ENCODE results near the gene SLC25A18.

SLC25A18 gene

DNA sequence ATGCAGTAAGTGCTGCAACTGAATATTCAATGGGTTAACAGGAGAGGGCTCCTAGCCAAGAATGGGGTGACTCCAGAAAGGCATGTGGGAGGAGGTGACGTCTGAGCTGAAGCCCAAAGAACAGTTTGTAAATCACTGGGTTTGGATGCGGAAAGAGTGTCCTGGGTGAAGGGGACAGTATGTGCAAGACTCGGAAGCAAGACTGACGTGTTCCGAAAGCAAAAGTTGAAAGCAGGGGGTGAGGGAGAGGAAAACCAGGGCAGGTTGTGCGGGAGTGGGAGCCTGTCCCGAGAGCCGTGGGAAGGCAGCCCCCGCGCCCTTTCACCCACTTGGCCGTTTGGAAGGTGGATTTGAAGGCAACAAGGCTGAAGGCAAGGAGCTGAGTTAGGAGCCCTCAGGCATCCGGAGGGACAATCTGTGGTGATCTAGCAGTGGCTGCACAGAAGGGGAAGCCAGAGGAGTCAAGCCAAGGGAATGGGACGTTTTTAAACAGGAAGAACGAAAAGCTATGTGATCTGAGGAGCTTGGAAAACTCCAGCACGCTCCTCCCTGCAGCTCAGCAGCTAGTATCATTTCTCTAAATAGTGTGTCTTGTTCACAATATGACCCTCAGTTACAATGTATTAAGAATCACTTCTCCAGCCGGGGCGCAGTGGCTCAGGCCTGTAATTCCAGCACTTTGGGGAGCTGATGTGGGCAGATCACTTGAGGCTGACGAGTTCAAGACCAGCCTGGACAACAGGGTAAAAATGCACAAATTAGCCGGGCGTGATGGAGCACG, 7.7 kb downstream of the SLC25A18 start:
- no peak for DNase-seq (ENCODE audit: low spot score)

DNA sequence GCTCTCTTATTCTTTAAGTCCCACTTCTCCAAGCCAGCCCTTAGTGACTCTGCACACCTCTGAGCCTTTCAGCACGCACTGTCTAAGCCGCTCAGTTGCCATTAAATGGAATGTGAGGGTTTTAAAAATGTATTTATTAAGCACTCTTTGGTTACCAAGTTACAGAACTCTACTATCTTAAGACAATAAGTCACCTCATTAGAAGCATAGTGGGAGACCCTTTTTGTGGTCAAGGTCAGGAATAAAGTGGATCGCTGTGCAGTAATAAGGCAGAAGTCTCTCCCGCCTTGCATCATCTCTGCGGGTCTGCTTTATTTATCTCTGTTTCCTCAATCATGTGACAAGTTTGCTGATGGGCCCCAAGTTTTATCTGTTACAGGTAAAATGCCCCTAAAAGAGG, 11.9 kb downstream of the SLC25A18 start:
- DNase-seq (ENCODE audit: low spot score): no peak

DNA sequence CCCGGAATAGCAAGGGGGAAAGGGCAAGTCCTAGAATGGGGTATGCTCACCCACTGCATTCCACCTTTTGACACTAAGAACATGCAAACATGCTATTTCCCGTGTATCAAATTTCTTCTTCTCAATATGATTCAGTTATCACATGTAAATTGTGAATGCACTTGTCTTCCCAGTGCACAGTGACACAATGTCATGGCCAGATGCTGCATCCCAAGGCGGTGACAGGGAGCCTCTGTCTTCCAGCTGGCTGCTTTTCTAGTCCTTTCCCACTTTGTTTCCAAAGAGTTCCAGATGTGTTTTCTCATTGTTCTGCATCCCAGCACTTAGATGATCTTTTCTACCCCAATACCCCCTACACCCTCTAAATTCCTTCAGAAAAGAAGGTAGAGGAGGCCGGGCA, 12.4 kb downstream of the SLC25A18 start:
- DNase-seq (ENCODE audit: low spot score): no peak

DNA sequence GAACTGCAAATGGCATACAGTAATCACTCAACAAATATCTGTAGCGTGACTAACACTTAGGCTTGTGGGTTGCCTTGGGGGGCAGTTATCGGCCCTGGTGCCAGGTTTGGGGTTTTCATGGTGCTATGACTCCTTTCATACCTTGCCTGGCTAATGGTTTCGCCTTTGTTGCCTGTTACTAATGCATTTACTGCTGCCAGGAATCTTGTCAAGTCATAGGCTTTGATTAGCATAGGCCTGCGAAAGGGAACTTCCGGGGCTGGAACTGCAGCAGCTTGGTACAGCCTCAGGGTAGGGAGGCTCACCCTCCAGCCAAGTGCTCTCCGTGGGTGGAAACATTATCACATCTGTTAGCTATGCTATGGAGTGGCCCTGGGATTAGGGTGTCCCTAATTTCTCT, 13.2 kb downstream of the SLC25A18 start:
- no peak for DNase-seq (ENCODE audit: low spot score)

DNA sequence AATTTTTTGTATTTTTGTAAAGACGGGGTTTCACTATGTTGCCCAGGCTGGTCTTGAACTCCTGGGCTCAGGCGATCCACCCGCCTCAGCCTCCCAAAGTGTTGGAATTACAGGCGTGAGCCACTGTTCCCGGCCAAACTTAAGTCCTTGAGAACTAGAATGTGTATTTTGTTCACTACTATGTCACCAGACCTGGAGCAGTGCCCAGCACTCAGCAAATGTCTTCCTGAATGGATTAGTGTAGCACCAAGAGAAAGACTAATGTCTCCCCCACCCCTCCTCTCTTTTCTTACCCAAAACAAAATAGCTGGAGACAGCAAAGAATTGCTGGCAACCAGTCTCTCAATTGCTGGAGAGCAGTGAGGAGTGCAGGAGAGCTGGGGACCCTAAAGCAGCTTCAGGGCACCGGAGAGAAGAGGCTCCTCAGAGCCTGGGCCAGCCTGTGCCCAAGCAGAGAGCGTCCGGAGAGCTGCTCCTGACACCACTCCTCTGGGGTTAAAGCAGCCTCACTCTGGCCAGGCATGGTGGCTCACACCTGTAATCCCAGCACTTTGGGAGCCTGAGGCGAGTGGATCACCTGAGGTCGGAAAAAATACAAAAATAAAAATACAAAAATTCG, 14.9 kb downstream of the SLC25A18 start:
- DNase-seq (ENCODE audit: low spot score): no peak

DNA sequence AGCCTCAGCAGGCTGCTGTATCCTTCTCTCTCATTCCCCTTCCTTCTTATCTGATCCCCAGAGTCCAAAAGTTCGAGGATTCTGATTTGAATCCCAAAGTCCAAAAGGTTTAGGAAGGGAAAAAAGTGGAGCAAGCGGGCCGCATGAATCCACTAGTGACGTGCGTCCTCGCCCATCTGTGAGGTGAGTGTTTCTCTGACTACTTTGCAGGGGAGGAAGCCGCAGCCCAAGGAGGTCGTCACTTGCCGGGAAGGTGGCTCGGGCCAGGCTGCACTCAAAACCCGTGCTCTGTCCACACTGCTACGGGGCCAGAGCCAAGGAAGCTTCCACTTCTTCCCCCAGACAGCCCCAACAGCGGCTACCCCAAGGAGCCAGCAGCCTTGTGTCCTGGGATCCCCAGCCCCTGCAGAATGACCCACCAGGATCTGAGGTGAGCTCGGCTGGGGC, 16.3 kb downstream of the SLC25A18 start:
- no peak for DNase-seq (ENCODE audit: low spot score)

DNA sequence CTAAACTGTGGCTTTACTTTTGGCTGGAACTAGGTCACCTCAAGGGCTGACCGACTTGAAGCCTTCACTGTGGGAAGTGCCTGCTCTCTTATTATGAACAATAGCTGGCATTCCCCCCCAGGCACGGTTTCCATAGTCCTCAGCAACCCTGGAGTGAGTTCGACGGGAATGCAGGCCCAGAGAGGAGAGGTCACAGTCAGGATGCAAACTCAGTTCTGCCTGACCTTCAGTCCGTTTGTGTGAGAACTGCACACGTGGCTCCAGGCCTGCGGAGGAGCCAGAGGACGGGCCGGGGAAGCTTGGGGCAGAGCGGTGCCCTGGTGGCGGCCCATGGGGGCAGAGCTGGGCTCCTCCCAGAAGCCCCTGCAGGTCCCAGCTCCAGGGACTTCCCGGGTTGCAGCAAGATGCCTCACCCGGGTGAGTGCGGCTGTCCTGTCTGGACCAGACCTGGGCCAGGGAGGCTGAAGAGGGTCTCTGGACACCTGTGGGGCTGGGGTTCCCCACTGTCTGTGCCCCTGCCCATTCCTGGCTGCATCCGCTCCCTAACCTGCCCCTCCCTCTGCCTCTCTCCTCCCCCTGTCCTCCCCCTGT, 17.2 kb downstream of the SLC25A18 start:
- DNase-seq (ENCODE audit: low spot score): no peak

DNA sequence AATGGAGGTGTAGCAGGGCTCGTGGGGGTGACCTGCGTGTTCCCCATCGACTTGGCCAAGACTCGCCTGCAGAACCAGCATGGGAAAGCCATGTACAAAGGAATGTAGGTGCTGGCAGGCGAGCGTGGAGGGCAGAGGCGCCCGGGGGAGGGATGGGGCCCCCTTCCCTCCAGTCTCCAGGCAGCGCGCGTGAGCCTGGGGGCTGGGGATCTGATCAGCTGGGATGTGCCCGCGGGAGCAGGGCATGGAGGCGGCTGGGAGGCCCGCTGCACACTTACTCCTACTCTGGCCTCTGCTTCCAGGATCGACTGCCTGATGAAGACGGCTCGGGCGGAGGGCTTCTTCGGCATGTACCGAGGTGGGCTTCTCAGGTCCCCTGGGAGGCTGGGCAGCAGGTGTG, 17.8 kb downstream of the SLC25A18 start:
- DNase-seq (ENCODE audit: low spot score): no peak

DNA sequence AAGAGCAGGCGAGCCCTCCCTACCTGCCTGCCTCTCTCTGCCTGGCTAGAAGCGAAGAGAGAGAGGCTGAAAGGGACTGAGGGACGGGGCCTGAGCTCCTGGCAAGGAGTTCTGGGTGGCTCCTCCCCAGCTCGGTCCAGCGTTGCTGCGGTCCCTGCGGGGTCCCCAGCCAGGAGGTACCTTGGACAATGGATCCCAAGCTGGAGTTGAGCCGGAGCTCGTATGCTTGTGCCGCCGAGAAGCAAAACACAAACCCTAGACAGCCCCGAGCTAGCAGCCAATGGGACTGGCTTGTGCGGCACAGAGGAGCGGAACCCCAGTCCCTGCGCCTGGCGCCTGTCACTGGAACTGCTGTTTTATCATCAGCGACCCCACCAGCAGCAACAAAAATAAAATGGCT, 18.3 kb downstream of the SLC25A18 start:
- no peak for DNase-seq (ENCODE audit: low spot score)

DNA sequence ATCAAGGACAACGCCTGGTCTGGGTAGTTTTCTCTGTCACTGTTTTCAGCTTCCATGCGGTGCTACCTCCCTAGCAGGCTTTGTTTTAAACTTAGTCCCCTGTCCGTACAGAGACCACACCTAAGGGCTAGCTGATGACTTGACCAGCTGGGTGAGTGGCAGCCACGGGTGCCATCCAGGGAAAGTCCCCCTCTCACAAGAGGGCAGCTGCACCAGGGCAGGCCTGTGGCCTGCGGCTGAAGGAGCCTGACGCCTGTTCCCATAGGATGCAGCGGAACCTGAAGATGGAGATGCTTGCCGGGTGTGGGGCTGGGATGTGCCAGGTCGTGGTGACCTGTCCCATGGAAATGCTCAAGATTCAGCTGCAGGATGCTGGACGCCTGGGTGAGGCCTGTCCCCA, 19.9 kb downstream of the SLC25A18 start:
- no peak for DNase-seq (ENCODE audit: low spot score)

DNA sequence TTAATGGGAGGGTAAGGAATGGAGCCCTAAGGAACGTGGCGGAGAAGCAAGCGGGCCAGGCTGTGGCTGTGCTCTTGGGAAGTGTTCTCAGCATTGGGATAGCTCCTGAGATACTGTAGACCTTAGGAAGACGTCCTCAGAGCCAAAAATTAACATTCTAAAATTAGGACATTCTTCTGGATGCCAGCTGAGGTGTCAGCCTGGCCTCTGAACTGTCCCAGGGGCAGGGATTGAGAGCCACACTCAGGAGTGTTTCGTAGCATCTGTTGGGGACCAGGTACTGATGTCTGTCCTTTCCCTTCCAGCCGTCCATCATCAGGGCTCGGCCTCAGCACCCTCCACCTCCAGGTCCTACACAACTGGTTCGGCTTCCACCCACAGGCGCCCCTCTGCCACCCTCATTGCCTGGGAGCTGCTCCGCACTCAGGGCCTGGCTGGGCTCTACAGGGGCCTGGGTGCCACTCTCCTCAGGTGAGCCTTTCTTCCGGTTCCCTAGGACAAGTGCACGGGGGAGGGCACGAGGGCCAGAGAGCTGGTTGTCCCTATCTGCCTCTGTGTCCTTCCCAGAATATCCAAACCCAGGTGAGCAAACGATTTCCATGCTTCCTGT, 23.6 kb downstream of the SLC25A18 start:
- DNase-seq (ENCODE audit: low spot score): no peak

DNA sequence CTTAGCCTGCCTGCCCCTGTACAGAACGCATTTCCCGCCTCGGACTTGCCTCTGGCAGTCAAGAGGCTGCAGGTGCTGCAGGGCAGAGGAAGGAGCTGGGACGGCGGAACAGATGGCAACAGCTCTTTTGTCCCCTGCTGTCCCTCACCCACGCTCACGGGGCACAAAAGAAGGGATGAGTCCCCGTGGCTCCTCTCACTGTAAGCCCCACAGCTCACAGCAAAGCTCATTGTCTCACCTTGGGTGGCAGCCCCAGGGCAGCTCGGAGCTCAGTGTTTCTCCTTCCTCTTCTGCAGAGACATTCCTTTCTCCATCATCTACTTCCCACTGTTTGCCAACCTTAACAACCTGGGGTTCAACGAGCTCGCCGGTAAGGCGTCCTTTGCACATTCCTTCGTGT, 24.3 kb downstream of the SLC25A18 start:
- DNase-seq (ENCODE audit: low spot score): no peak

DNA sequence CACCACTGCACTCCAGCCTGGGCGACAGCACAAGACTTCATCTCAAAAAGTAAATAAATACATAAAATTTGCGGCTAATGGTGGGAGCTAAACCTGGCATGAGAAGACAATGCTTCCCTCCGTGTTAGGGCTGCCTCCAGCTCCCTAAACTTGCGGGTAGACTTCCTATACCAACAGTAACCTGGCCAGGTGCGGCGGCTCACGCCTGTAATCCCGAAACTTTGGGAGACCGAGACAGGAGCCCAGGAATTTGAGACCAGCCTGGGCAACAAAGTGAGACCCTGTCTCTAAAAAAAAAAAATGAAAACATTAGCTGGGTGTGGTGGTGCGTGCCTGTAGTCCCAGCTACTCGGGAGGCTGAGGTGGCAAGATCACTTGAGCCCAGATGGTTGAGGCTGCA, 25.3 kb downstream of the SLC25A18 start:
- no peak for DNase-seq (ENCODE audit: low spot score)

DNA sequence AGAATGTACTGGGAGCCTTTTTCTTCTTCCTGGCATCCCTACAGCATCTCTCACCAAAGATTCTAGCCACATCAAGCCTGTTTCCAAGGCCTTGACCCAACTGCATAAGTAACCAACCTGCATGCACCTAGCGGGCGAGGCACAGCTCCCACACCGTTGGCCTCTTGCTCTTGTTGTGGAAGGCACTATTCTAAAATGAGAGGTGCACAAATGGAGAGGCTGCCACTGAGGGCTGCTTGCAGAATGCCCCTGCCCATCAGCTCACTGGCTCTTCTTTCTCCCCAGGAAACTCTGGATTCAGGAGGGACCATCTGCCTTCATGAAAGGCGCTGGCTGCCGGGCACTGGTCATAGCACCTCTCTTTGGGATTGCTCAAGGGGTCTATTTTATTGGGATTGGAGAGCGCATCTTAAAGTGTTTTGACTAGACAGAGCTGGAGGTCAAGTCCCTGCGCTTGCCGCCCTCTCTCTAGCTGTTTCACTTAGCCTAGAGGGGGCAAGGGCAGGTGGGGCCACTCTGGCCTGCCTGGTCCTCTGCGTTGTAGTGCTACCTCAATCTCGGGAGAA, 26.6 kb downstream of the SLC25A18 start:
- no peak for DNase-seq (ENCODE audit: low spot score)

DNA sequence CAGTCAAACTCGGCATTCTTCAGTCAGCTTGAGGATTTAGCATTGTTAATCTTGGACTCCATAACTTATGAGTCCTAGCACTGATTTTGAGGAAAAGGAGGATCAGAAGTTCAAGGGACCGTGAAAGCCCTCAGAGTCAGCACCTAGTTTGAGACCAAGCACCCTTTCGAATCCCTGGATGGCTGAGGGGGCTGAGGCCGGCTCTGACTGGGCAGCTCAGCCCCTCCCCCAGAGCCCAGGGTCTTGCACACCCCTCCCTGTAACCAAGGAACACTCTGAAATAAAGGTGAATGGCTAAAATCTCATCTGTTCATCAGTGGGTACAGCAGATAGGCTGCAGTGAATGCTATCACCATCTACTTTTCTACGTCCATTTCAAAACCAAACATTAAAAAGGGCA, 27.3 kb downstream of the SLC25A18 start:
- no peak for DNase-seq (ENCODE audit: low spot score)

DNA sequence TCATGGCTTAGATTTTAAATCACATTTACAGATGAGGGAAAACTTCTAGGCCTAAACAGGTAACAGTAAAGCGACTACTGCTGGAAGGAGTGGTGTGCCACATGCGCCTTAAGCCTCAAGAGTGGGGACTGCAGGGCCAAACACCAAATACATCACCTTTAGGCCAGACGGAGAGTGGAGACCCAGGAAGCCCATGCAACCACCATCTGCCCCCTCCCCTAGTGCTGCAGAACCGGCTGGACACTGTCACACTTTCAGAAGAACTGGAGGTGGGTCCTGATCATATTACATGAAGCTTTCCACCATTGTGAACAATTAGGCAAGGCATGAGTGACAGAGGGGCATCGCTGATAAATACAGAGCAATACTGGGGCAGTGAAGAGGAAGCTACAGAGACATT, 28.9 kb downstream of the SLC25A18 start:
- DNase-seq (ENCODE audit: low spot score): no peak

DNA sequence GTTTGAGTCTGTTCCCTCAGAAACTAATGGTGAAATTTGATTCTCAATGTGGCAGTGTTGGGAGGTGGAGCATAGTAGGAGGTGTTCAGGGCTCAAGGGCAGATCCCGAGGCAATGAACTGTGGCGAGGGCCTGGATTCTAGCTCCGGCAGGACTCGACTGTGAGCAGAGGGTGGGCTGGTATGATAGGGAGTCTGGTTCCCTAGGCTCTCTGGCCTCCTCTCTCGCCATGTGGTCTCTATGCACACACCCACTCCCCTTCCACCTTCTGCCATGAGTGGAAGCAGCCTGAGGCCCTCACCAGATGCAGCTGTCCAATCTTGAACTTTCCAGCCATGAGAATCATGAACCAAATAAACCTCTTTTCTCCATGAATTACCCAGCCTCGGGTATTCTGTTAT, 32.9 kb downstream of the SLC25A18 start:
- no peak for DNase-seq (ENCODE audit: low spot score)

DNA sequence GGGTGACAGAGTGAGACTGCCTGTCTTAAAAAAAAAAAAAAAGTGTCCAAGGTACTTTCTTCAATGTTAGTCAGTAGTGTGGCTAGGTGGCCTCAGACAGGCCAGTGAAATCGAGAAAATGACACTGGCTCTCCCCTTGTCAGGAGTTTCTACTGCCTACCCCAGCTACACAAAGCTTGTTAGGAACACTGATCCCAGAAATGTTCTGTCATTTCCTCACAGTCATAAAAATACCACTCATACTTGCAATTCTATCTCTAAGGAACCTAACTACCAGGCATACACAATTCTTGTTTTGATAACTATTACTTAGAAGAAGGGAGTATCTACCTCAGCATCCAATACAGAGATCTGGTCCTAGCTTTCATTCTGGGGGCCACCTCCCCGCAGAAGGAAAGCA, 33.9 kb downstream of the SLC25A18 start:
- DNase-seq (ENCODE audit: low spot score): no peak

DNA sequence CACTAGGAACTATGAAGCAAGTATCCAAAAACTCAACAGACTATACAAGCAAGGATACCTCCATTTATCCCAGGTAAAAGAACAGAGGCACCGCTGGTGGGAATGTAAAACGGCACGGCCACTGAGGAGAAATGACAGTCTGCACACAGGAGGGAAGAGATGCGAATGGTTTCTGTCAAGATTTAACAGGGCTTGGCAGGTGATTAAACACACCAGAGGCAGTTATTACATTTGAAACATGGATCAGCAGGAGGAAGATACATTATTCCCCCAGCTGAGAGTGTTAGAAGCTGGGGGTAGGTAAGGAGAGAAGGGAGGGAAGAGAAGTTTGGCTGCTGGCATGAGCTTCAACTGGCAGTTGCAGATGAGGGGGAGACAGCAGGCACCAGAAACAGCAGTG, 35.0 kb downstream of the SLC25A18 start:
- DNase-seq (ENCODE audit: low spot score): no peak

DNA sequence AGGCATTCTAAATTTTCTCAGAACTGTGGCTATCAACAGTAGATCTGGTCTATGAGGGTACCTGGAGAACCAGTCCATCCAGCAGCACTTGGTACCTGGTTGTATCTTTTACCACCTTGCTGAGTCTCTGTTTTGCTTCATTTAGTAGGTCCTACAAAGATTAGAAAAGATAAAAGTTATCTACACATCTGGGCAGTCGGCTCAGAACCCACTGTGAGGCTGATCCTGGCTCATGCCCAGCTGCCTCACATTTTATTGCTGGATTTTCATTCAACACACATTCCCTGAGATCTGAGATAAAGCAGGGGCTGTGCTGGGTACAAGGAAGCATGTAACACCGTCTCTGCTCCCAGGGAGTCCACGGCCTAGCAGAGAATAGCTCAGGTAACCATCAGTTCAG, 37.7 kb downstream of the SLC25A18 start:
- no peak for DNase-seq (ENCODE audit: low spot score)

DNA sequence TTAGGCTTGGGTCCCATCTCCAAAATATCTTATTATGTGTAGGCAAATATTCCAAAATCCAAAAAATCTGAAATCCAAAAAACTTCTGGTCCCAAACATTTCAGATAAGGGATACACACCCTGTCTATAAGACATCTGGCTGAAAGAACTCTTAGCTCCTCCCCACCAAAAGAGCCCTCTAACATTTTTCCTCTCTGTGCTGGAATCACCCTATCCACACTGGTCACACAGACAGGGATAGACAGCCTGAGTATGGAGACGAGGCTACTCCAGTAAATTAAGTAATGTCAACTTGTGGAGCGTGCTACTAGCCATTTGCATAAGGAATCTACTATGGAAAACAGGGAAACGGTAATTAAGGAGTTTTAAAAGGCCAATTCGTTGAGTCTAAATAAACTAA, 40.4 kb downstream of the SLC25A18 start:
- DNase-seq (ENCODE audit: low spot score): no peak

DNA sequence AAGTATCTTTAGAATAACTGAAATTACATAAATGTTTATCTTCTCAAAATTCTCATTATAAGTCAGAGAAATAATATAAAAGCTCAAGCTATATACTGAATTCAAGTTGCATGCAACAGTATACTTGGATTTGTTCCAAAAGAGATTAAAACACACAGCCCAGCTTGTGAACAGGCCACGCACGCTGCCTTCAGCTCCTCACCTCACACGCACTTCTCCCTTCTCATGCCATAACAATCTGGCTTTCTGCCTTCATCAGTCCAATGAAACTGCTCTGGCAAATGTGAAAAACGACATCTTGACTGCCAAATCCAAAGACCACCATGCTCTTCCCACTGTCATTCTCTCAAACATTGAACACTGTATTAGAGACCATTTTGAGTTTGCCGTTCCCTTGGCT, 43.2 kb downstream of the SLC25A18 start:
- no peak for DNase-seq (ENCODE audit: low spot score)
